ENCODE measurements around the gene KLC1.

KLC1 gene

DNA sequence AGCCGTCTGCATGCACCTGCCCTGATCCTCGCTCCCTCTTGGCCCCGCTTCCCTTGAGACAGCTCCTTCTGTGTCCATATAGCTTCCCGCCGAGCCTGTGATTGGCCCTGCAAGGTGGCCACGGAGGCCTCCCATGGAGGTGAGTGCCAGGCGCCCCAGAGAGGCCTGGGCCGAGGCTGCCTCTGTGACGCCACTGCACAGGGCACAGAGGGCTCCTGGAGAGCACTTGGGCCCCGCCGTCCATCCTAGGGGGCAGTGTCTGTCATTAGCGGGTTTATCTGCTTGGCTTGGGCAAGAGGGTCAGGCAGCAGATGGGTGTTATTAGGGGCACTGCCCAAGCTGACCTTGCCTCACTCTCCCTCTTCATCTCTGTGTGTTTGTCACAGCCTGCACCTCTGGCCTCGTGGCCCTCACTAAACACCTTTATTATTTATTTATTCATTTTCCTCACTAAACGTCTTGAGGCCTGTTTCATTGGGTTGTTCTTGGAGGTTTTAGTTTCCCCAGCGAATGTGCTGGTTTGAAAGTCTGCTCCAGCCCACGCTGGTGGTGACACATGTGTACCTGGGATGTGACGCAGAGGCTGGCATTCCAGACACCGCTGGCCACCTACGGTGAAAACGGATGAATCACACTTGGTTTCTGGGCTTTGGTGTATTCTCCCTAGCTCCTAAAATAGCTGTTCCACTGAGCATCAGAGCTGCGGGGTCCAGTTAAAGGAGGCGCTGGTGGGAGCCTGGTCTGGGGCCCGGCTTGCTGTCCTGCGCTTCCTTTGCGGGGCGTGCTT is 92.5 kb downstream of the KLC1 start:
- no peak for DNase-seq (ENCODE audit: low spot score)

- no peak for DNase-seq (ENCODE audit: low spot score)
These were observed 94.7 kb downstream of the KLC1 start for GRCh38 chr14:103723748-103724081.

DNA sequence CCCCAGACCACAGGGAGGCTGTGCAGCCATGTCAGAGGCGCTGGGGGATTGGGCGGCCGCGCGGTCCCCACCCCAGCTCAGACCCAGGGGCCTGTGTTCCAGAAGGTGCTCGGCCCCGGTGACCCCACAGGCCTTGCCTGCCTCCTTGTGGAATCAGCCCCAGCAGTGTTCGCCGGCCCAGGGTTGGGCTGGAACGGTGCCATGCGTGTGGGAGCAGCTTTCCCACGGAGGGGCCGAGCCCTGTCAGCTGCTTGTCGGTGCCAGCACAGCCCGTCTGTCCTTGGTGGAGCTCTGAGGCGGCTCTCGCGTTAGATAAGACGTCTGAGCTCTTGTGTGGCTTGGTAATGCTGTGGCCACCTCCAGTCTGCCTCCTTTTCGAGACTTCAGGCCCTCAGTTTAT is 95.1 kb downstream of the KLC1 start:
- DNase-seq (ENCODE audit: low spot score): no peak

DNA sequence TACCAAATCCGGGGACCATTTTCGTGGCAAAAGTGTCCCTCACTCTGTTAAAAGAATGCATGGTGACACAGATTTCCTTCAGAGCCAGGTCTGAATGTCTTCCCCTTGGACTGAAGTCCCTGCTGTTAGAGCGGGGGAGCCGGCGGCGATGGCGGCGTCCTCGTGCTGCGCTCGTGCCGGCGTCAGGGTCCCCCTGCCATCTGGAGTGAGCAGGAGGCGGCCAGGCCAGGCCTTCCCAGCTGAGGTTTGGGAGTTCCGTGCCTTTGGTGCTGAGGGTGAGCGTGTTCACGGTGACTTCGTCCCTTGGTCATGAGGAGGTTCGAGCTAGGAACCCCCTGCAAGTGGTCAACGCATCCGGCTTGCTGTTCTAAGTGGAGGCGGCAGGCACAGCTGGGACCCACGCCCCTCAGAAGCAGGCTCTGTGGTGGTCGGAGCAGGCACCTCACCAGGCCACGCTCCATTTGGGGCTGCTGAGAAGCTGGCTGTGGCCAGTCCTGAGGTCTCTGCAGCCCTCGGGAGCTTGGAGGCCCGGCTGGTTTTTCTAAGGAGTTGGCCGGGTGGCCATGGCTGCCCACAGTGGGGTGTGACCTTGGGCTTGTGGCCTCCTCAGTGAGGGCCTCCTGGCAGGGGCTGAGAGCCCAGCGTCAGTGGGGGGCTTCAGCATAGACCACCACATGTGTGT is 96.1 kb downstream of the KLC1 start:
- DNase-seq (ENCODE audit: low spot score): no peak

- DNase-seq (ENCODE audit: low spot score): no peak
These were observed 96.9 kb downstream of the KLC1 start for GRCh38 chr14:103725739-103726395.

GRCh38 chr14:103726474-103726873 is 97.5 kb downstream of the KLC1 start:
- no peak for DNase-seq (ENCODE audit: low spot score)

DNA sequence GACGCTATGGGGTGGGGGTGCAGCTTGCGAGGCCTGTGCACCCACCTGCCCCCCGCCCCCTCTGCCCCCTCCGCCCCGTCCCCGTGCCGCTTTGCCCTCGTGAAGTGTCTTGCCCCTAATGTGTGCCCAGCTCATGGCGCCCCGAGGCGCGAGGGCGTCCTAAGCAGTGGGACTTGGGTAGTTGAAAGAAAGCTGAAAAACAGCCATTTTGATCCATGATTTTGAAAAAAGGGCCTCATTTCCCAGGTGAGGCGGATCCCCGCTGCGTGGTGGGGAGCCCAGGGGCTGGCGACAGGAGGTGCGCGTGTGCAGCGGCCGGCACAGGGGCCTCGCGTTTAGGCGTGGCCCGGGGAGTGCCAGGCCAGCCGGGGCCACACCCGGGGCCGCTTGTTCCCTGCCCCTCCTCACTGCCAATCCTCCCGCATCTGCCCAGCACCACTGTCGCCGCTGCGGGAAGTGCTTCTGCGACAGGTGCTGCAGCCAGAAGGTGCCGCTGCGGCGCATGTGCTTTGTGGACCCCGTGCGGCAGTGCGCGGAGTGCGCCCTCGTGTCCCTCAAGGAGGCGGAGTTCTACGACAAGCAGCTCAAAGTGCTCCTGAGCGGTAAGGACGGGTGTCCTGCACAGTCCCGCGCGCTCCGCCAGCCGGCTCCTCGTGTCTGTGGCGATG is 98.4 kb downstream of the KLC1 start:
- DNase-seq (ENCODE audit: low spot score): no peak

GRCh38 chr14:103728141-103728540 is 99.1 kb downstream of the KLC1 start:
- DNase-seq (ENCODE audit: low spot score): no peak

DNA sequence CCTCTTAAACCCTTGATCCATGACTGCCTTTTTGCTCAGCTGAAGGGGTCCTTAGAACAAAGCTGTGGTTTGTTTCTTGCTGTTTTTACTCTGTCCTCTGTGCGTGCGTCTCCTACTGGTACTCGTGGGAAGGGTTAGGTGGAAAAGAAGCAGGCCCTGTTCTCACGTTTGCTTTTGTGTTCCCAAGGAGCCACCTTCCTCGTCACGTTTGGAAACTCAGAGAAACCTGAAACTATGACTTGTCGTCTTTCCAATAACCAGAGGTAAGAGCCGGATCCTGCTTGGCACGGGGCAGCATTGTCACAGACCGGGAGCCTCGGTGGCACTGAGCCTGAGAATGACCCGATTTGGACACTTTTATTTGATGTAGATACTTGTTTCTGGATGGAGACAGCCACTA is 99.7 kb downstream of the KLC1 start:
- no peak for DNase-seq (ENCODE audit: low spot score)

GRCh38 chr14:103729496-103730448 is 100.8 kb downstream of the KLC1 start:
- no peak for DNase-seq (ENCODE audit: low spot score)

DNA sequence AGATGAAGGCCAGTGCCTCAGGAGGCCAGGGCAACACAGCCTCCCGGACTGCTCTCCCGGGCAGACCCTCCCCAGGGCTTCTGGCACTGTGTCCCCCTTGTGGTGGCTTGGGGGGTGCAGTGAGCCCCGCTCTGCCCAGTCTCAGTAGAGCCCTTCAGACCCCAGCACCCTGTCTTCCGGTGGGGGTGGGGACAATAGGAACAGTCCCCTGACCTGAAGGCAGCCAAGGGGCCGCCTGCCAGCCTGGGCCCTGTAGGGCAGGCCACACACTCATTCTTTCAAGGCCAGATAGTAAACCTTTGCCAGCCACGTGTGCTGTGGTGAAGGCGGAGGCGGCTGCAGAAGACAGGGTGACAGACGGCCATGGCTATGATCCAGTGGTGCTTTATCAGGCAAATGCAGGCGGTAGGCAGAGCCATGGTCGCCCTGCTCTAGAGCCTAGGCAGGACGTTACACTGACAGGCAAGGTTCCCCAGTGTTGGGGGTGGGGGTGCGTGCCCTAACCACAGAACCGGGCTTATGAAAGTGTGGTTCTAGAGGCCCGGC is 101.6 kb downstream of the KLC1 start:
- no peak for DNase-seq (ENCODE audit: low spot score)

- DNase-seq (ENCODE audit: low spot score): no peak
These were observed 102.5 kb downstream of the KLC1 start for GRCh38 chr14:103731481-103731880.

GRCh38 chr14:103731916-103732867 is 103.2 kb downstream of the KLC1 start:
- DNase-seq (ENCODE audit: low spot score): no peak

GRCh38 chr14:103732868-103733620 is 104.0 kb downstream of the KLC1 start:
- DNase-seq (ENCODE audit: low spot score): no peak

GRCh38 chr14:103733651-103734050 is 104.6 kb downstream of the KLC1 start:
- no peak for DNase-seq (ENCODE audit: low spot score)

DNA sequence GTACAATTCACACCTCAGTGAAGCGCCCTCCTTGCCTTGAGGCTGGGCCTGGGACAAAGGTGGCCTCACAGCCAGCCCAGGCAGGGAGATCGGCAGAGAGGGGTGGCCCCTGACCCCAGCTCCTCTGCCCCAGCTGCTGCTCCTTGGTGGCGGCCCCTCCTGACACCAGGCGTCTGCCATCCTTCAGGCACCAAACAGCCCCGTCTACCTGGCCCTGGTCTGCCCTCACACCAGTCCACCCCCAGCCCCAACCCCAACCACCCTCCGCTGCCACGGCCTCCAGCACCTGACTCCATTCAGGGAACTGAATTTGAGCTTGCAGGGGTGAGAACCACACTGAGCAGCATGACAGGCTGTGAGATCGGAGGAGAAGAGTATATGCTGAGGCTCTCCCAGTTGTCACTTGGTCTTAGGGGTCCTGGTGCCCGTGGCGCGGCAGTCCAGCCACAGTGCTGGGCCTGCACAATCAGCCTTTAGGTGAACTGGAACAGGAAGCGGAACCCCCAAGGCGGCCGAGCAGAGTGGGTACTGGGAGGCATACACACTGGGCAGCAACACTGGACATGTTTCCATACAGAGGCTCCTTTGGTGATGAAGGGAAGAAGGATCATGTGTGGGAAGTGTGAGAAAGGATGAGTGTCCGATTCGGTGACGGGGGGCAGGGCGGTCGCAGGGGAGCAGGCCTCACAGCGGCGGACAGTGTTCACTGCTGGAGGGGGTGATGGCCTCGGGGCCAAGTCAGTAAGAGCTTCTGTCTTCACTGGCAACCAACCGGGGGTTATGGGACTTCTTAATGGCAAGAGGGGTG is 105.3 kb downstream of the KLC1 start:
- no peak for DNase-seq (ENCODE audit: low spot score)

GRCh38 chr14:103735022-103735421 is 106.0 kb downstream of the KLC1 start:
- DNase-seq (ENCODE audit: low spot score): no peak

DNA sequence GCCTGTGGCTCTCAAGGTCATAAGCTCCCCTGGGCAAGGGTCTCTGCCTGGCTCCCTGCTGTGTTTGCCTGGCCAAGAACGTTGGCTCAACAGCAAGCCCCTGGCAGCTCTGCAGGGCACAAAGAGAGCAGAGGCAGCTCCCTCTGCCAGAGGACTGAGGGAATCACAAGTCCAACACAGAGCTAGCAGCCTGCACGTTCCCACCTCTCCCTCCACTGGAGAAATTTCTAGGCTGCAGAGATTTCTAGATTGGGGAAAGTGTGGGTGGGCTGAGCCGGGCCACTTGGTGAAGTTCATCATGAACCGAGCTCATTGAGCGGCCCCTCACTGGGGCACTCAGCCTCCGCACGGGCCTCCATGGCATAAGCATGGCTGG is 106.4 kb downstream of the KLC1 start:
- DNase-seq (ENCODE audit: low spot score): no peak
